GM23338 (cell line): ENCODE results near the gene CNBD2. TPM values are rescaled to one million over a fixed set of nuclear protein-coding genes. Genes with fewer than 3 reads are reported as not detected.
"Not testable (repeated sequence)": the region's sequence is repeated elsewhere in the genome, so short reads cannot be mapped to it uniquely, and the experiment has no call there.

Experiments
- ATAC-seq: fragments of 200-7000 bp; cut with Tn5 transposase; 3 replicates; pipeline ENCODE4 v1.9.1; 2020
- DNase-seq: peaks from one replicate; pipeline ENCODE4 v3.0.0-alpha.2; 2015; ENCODE audit warnings: low spot score
- H2AFZ ChIP-seq: fragments of 200-600 bp; sonication (generic); 2 replicates; pipeline ENCODE4 v1.8.0; 2016; ENCODE audit warnings: antibody characterized with exemption, mild to moderate bottlenecking, moderate library complexity
- H3F3A ChIP-seq: fragments of 200-600 bp; sonication (generic); replicated peaks from 2 replicates; pipeline ENCODE4 v1.8.0; 2017; ENCODE audit warnings: antibody characterized with exemption, mixed run types, low read depth
- H3K27ac ChIP-seq: fragments of 200-600 bp; sonication (generic); 2 replicates; pipeline ENCODE4 v1.6.1; 2016; ENCODE audit warnings: low read depth
- H3K27me3 ChIP-seq: fragments of 200-600 bp; sonication (generic); 2 replicates; pipeline ENCODE4 v1.8.0; 2016; ENCODE audit warnings: mild to moderate bottlenecking, mixed run types, moderate library complexity; ENCODE audit not compliant: insufficient read depth
- H3K36me3 ChIP-seq: fragments of 200-600 bp; sonication (generic); 2 replicates; pipeline ENCODE4 v1.8.0; 2016; ENCODE audit warnings: mild to moderate bottlenecking; ENCODE audit not compliant: insufficient read depth
- H3K4me1 ChIP-seq: fragments of 200-600 bp; sonication (generic); 2 replicates; pipeline ENCODE4 v1.8.0; 2016; ENCODE audit warnings: mild to moderate bottlenecking, moderate library complexity; ENCODE audit not compliant: insufficient read depth
- H3K4me2 ChIP-seq: fragments of 200-600 bp; sonication (generic); 2 replicates; pipeline ENCODE4 v1.7.1; 2017; ENCODE audit warnings: mixed run types
- H3K4me3 ChIP-seq: fragments of 200-600 bp; sonication (generic); 2 replicates; pipeline ENCODE4 v1.6.1; 2016; ENCODE audit warnings: mixed run types
- H3K79me2 ChIP-seq: fragments of 200-600 bp; sonication (generic); replicated peaks from 2 replicates; pipeline ENCODE4 v1.8.0; 2017; ENCODE audit warnings: mild to moderate bottlenecking; ENCODE audit not compliant: insufficient read depth
- H3K9me2 ChIP-seq: fragments of 200-600 bp; sonication (generic); 2 replicates; pipeline ENCODE4 v1.8.0; 2017; ENCODE audit not compliant: insufficient read depth
- H4K20me1 ChIP-seq: fragments of 200-600 bp; sonication (generic); replicated peaks from 2 replicates; pipeline ENCODE4 v1.8.0; 2017; ENCODE audit warnings: mild to moderate bottlenecking; ENCODE audit not compliant: insufficient read depth
- H3K27ac Mint-ChIP-seq: 2 replicates; pipeline ENCODE4 v1.8.0; 2020; ENCODE audit warnings: inconsistent platforms, mild to moderate bottlenecking, moderate library complexity, mixed read lengths
- H3K27me3 Mint-ChIP-seq: 3 replicates; pipeline ENCODE4 v1.8.0; 2022; ENCODE audit warnings: low read depth, mild to moderate bottlenecking, moderate library complexity, mixed read lengths, inconsistent platforms; ENCODE audit not compliant: insufficient read depth, poor library complexity
- H3K36me3 Mint-ChIP-seq: 3 replicates; pipeline ENCODE4 v1.8.0; 2021; ENCODE audit warnings: low read depth, mild to moderate bottlenecking, inconsistent platforms, moderate library complexity, mixed read lengths
- H3K4me1 Mint-ChIP-seq: 3 replicates; pipeline ENCODE4 v1.8.0; 2020; ENCODE audit warnings: mild to moderate bottlenecking, inconsistent platforms, mixed read lengths
- H3K4me3 Mint-ChIP-seq: 3 replicates; pipeline ENCODE4 v1.8.0; 2021; ENCODE audit warnings: moderate library complexity, mild to moderate bottlenecking, inconsistent platforms, mixed read lengths
- H3K9me3 Mint-ChIP-seq: 3 replicates; pipeline ENCODE4 v1.8.0; 2020; ENCODE audit warnings: moderate library complexity, mild to moderate bottlenecking, inconsistent platforms, mixed read lengths
- CTCF ChIP-seq, 2 experiments: fragments of 200-600 bp in 1 of 2; sonication (generic) in 1 of 2; conservative IDR thresholded peaks; 2 replicates each; pipeline versions ENCODE4 v1.5.1 to v1.6.1; 2016 to 2017; ENCODE audit warnings: antibody characterized with exemption in 2 of 2, low read depth in 2 of 2, mild to moderate bottlenecking in 2 of 2, moderate library complexity in 1 of 2
- polyA plus RNA-seq: library from polyadenylated mRNA; unstranded; fragments of >200 nt; fragmentation: Nextera tagmentation; extraction: Ambion mirVana; gene quantifications from 2 replicates; pipeline ENCODE4 v1.2.1, GENCODE V29; 2016
- small RNA-seq: library from RNA; depleted of rRNA; stranded (forward); fragments of <200 nt; gene quantifications from one replicate; pipeline ENCODE3, GENCODE V24; 2014; ENCODE audit warnings: low replicate concordance
- total RNA-seq: library from RNA; depleted of rRNA; stranded (reverse); fragments of >200 nt; shearing (Covaris generic); gene quantifications from 2 replicates; pipeline ENCODE4 v1.2.3, GENCODE V29; 2014; rRNA removed
- TF ChIP-seq, protein P1 (sequence below): IDR thresholded peaks from one replicate; pipeline ENCODE4 v1.6.1; 2018; ENCODE audit warnings: antibody characterized with exemption; ENCODE audit not compliant: unreplicated experiment

The CNBD2 gene
- total and polyA plus RNA-seq, 2 experiments from 2014 or later = 2.7 TPM; not detected in 1

- TF ChIP-seq, protein P1, sequence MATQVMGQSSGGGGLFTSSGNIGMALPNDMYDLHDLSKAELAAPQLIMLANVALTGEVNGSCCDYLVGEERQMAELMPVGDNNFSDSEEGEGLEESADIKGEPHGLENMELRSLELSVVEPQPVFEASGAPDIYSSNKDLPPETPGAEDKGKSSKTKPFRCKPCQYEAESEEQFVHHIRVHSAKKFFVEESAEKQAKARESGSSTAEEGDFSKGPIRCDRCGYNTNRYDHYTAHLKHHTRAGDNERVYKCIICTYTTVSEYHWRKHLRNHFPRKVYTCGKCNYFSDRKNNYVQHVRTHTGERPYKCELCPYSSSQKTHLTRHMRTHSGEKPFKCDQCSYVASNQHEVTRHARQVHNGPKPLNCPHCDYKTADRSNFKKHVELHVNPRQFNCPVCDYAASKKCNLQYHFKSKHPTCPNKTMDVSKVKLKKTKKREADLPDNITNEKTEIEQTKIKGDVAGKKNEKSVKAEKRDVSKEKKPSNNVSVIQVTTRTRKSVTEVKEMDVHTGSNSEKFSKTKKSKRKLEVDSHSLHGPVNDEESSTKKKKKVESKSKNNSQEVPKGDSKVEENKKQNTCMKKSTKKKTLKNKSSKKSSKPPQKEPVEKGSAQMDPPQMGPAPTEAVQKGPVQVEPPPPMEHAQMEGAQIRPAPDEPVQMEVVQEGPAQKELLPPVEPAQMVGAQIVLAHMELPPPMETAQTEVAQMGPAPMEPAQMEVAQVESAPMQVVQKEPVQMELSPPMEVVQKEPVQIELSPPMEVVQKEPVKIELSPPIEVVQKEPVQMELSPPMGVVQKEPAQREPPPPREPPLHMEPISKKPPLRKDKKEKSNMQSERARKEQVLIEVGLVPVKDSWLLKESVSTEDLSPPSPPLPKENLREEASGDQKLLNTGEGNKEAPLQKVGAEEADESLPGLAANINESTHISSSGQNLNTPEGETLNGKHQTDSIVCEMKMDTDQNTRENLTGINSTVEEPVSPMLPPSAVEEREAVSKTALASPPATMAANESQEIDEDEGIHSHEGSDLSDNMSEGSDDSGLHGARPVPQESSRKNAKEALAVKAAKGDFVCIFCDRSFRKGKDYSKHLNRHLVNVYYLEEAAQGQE = no peak
- no peak for TF ChIP-seq CTCF (conservative IDR thresholded peaks at IDR 0.05; ENCODE audit: low read depth in 2 of 2)
Observed at GRCh38 chr20:36079486-36079885, 111.1 kb downstream of the CNBD2 start (continued).

- H3K27ac ChIP-seq, H3K4me1 Mint-ChIP-seq, H3K9me2 ChIP-seq, H3K4me3 Mint-ChIP-seq, DNase-seq, ATAC-seq, H4K20me1 ChIP-seq, H3K27me3 Mint-ChIP-seq, H3K36me3 ChIP-seq, H3K4me3 ChIP-seq, H3K36me3 Mint-ChIP-seq, H3K79me2 ChIP-seq, H3K27me3 ChIP-seq, H3K4me2 ChIP-seq, H2AFZ ChIP-seq, H3K27ac Mint-ChIP-seq, H3F3A ChIP-seq: not testable (repeated sequence)
- H3K4me1 ChIP-seq = peaks cover 12% of the 10 kb centered on the region; the same call in 1 of the 2 replicates
- H3K9me3 Mint-ChIP-seq = peaks cover 12% of the 10 kb centered on the region
Observed at GRCh38 chr20:36079984-36080383, 111.6 kb downstream of the CNBD2 start.

Small RNA genes lying within 50 kb of the gene (small RNA-seq; reads per million reads assigned to genes)
- gene RNU6-937P = not detected

Other genes with a start within 250 kb of the CNBD2 start
- gene RBM39, start 226.3 kb upstream of the CNBD2 start, total RNA-seq = 248 and 259 TPM in 2 replicates
- gene RBM39, start 226.3 kb upstream of the CNBD2 start, polyA plus RNA-seq = 413 and 420 TPM in 2 replicates
- gene PHF20, start 196.6 kb upstream of the CNBD2 start, total RNA-seq = 56.6 and 71.8 TPM in 2 replicates
- gene PHF20, start 196.6 kb upstream of the CNBD2 start, polyA plus RNA-seq = 103 TPM in 2 replicates
- 114 and 118 TPM in 2 replicates for gene SCAND1, start 14.1 kb upstream of the CNBD2 start, total RNA-seq
- gene SCAND1, start 14.1 kb upstream of the CNBD2 start, polyA plus RNA-seq = 245 and 256 TPM in 2 replicates
- 33.1 and 48.7 TPM in 2 replicates for gene EPB41L1, start 186.2 kb downstream of the CNBD2 start, total RNA-seq
- 24.1 and 29.9 TPM in 2 replicates for gene EPB41L1, start 186.2 kb downstream of the CNBD2 start, polyA plus RNA-seq